A673 (cell line): ENCODE measurements around the gene RALGAPB.

Experiments used
- EZH2 ChIP-seq: fragments of 200-600 bp; sonication (generic); IDR thresholded peaks from 2 replicates; pipeline ENCODE4 v1.6.1; 2017; ENCODE audit warnings: borderline replicate concordance, low read depth, mild to moderate bottlenecking, mixed read lengths, antibody characterized with exemption, low read length; ENCODE audit not compliant: poor library complexity, severe bottlenecking
- TF ChIP-seq, protein P1 (sequence below): fragments of 300-800, 200-600 bp; sonication (generic); conservative IDR thresholded peaks from 2 replicates; pipeline ENCODE4 v1.5.1; 2017; ENCODE audit warnings: low read depth, mild to moderate bottlenecking, antibody characterized with exemption, low read length, moderate library complexity, mixed read lengths

DNA sequence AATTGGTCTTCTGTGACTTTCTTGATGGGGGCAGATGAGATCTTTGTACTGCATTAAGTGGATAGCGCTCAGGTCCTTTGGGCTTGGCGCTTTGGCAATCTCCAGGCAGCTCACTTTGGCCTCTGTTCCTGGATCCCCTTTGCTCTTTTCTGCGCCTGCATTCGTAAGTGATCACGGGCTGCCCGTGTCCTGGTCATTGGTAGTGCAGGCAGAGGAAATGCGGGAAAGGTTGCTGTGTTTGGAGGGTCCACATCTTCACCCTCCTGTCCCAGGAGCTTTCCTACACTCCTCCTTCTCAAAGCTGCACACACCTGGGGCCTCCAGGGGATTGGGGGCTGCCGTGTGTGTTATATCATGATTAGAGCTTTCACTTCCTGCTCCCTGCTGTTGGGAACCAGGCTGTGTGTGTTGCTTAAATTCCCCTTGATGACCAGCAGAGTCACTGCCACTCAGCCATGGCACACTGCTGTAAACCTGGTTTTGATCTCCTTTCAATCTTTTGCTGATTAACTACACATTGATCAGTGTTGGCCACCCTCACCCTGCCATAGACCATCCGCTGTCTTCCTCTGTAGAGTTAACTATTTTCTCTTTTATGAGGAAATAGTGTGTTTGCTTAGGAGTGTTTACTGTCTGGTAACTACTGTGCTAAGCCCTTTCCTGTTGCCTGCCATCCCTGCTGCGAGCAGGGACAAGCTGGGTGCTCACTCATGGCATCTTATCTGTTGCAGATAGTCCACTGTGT is 24.5 kb upstream of the RALGAPB start:
- TF ChIP-seq, protein P1, sequence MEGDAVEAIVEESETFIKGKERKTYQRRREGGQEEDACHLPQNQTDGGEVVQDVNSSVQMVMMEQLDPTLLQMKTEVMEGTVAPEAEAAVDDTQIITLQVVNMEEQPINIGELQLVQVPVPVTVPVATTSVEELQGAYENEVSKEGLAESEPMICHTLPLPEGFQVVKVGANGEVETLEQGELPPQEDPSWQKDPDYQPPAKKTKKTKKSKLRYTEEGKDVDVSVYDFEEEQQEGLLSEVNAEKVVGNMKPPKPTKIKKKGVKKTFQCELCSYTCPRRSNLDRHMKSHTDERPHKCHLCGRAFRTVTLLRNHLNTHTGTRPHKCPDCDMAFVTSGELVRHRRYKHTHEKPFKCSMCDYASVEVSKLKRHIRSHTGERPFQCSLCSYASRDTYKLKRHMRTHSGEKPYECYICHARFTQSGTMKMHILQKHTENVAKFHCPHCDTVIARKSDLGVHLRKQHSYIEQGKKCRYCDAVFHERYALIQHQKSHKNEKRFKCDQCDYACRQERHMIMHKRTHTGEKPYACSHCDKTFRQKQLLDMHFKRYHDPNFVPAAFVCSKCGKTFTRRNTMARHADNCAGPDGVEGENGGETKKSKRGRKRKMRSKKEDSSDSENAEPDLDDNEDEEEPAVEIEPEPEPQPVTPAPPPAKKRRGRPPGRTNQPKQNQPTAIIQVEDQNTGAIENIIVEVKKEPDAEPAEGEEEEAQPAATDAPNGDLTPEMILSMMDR, result no peak
- no peak for TF ChIP-seq EZH2
